ENCODE results near the gene LARGE1. TPM values are rescaled to one million over a fixed set of nuclear protein-coding genes. Genes with fewer than 3 reads are reported as not detected.

LARGE1 gene
- total and polyA plus RNA-seq, 2 of the 8 experiments (the other 6 are each of a cell fraction or from before 2014, with no cell fraction given) = 43.7 to 83.0 TPM

DNA sequence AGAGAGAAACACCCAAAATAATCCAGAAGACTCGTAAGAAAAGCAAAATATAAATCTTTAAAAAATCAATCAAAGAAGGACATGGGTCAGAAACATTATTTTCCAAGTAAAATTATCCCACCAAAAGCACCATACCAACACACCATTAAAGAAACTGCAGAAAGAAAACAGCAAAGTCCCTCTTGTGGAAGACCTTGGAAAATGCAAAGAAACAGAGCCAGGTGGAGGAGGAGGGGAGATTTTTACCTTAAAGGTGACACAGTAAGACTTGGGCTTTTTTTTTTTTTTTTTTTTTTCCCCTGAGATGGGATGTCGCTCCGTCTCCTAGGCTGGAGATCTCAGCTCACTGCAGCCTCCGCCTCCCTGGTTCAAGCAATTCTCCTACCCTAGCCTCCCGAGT is 123.8 kb downstream of the LARGE1 start:
- no peak overlapping the region for H4K5ac ChIP-seq (ENCODE audit: insufficient read length, low read depth, low read length)
- H2AK5ac ChIP-seq (ENCODE audit: low read depth, low read length) = no peak overlapping the region
- H3K9ac ChIP-seq (replicated peaks in 1 of 4; ENCODE audit: extremely low read depth in 1 of 4, low read depth in 3 of 4, low read length in 3 of 4) = no peak overlapping the region
- H4K91ac ChIP-seq (replicated peaks; ENCODE audit: insufficient read length, low read length) = no peak overlapping the region
- H3K79me2 ChIP-seq (ENCODE audit: control insufficient read depth in 1 of 2, insufficient read depth in 2 of 2, low read length in 2 of 2) = peaks cover 10 to 99% of the 10 kb centered on the region in 2 experiments
- no peak overlapping the region for H3K4ac ChIP-seq (replicated peaks; ENCODE audit: insufficient read length, low read depth, low read length)
- DNase-seq (ENCODE audit: low read depth in 1 of 2, low spot score in 2 of 2) (no peak), FAIRE-seq (peak; percentile 79)
- no peak overlapping the region for H3K23ac ChIP-seq (ENCODE audit: insufficient read length)
- no peak overlapping the region for H3K14ac ChIP-seq (ENCODE audit: insufficient read length)
- no peak overlapping the region for H4K8ac ChIP-seq (ENCODE audit: extremely low read depth, insufficient read depth, low read length)
- no peak overlapping the region for H3K4me3 ChIP-seq (ENCODE audit: extremely low read depth in 1 of 4, insufficient read depth in 2 of 4, low read depth in 3 of 4, low read length in 4 of 4)
- H3K36me3 ChIP-seq (ENCODE audit: control insufficient read depth in 2 of 4, insufficient read depth in 4 of 4, low read length in 3 of 4) = peaks cover 0 to 7% (median 0%) of the 10 kb centered on the region in 4 experiments; a peak in 1 of 8 replicates
- H3K27me3 ChIP-seq (replicated peaks in 1 of 4; ENCODE audit: control insufficient read depth in 3 of 4, extremely low read depth in 1 of 4, insufficient read depth in 3 of 4, low read length in 3 of 4) = no peaks in the 10 kb centered on the region
- ChIA-PET CTCF (ENCODE audit: partially characterized antibody) (interaction anchor here (0.6 to 2.3 kb wide), 9 partner anchors 10 to 848 kb away, joined by 3 to 13 read pairs (median 3); no protein-coding TSS in a partner anchor), POLR2A (ENCODE audit: partially characterized antibody) (interaction anchor here (1.5 kb wide), 1 partner anchor 14 kb away, joined by 3 read pairs; no protein-coding TSS in a partner anchor)
- WGBS, 2 experiments (ENCODE audit: extremely low coverage in 1 of 2, insufficient coverage in 1 of 2, insufficient read length in 1 of 2, insufficient replicate concordance in 2 of 2, low coverage in 1 of 2, low lambda C conversion rate in 2 of 2, missing lambda C conversion rate in 1 of 2) = 87% methylated on average over 5 of the region's 5 CpGs; no CpG with 5 or more reads in 1 of the 2 experiments
- H2BK15ac ChIP-seq (ENCODE audit: low read length) = no peak overlapping the region
- no peak overlapping the region for H2BK12ac ChIP-seq (ENCODE audit: low read depth, low read length)
- H2BK5ac ChIP-seq (ENCODE audit: low read depth, low read length) = no peak overlapping the region
- peaks cover 10% of the 10 kb centered on the region for H3K79me1 ChIP-seq (ENCODE audit: low read depth, low read length)
- no peak overlapping the region for H3K18ac ChIP-seq (ENCODE audit: extremely low read depth, low read length)
- no peak overlapping the region for H3K56ac ChIP-seq (replicated peaks; ENCODE audit: insufficient read length, low read depth, low read length)
- H3K27ac ChIP-seq (ENCODE audit: low read depth, low read length) = no peak overlapping the region
- H2BK20ac ChIP-seq (ENCODE audit: low read length) = no peak overlapping the region
- H3K23me2 ChIP-seq (ENCODE audit: low read depth, low read length) = no peaks in the 10 kb centered on the region
- no peak overlapping the region for H2AFZ ChIP-seq (ENCODE audit: low read length)
- no peak overlapping the region for H2BK120ac ChIP-seq (replicated peaks; ENCODE audit: low read depth, low read length)
- H3K4me2 ChIP-seq (ENCODE audit: insufficient read depth in 1 of 2, low read depth in 2 of 2, low read length in 2 of 2) = no peak overlapping the region
- peaks cover 3 to 8% of the 10 kb centered on the region in 2 experiments; a peak in 2 of 4 replicates for H3K9me3 ChIP-seq (ENCODE audit: insufficient read depth in 2 of 2, low read depth in 1 of 2, low read length in 1 of 2)
- peaks cover 4 to 9% (median 7%) of the 10 kb centered on the region in 4 experiments; a peak in 6 of 7 replicates for H3K4me1 ChIP-seq (replicated peaks in 1 of 4; ENCODE audit: control insufficient read depth in 3 of 4, insufficient read depth in 4 of 4, low read length in 3 of 4)
- peaks cover 0 to 15% of the 10 kb centered on the region in 2 experiments for H4K20me1 ChIP-seq (replicated peaks in 1 of 2; ENCODE audit: control insufficient read depth in 1 of 2, insufficient read depth in 2 of 2, low read length in 2 of 2)
- no peak for TF ChIP-seq HDAC6 (IDR thresholded peaks at IDR 0.05; ENCODE audit: low read depth, low read length)
- peak in 2 of 3 experiments; percentile 38 to 45; a peak in 2 of 4 replicates for TF ChIP-seq CTCF (IDR thresholded peaks at IDR 0.05; ENCODE audit: control extremely low read depth in 1 of 3, insufficient read depth in 1 of 3, low read depth in 1 of 3, low read length in 3 of 3)
- no peak for TF ChIP-seq TAF1 (IDR thresholded peaks at IDR 0.05; ENCODE audit: low read depth, low read length)
- no peak for TF ChIP-seq BCL11A (IDR thresholded peaks at IDR 0.05; ENCODE audit: low read depth in 2 of 2, low read length in 2 of 2)
- no peak for TF ChIP-seq YY1 (IDR thresholded peaks at IDR 0.05; ENCODE audit: low read depth, low read length)
- TF ChIP-seq POU5F1 (IDR thresholded peaks at IDR 0.05; ENCODE audit: low read depth, low read length) = no peak
- TF ChIP-seq SUZ12 (IDR thresholded peaks at IDR 0.05; ENCODE audit: low read length) = no peak
- TF ChIP-seq TEAD4 (IDR thresholded peaks at IDR 0.05; ENCODE audit: low read depth, low read length) = no peak
- TF ChIP-seq RXRA (IDR thresholded peaks at IDR 0.05; ENCODE audit: insufficient read depth, low read depth, low read length) = no peak
- TF ChIP-seq, protein P1, sequence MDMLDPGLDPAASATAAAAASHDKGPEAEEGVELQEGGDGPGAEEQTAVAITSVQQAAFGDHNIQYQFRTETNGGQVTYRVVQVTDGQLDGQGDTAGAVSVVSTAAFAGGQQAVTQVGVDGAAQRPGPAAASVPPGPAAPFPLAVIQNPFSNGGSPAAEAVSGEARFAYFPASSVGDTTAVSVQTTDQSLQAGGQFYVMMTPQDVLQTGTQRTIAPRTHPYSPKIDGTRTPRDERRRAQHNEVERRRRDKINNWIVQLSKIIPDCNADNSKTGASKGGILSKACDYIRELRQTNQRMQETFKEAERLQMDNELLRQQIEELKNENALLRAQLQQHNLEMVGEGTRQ (IDR thresholded peaks at IDR 0.05; ENCODE audit: low read length) = no peak
